ENCODE measurements around the gene RPN2.

DNA sequence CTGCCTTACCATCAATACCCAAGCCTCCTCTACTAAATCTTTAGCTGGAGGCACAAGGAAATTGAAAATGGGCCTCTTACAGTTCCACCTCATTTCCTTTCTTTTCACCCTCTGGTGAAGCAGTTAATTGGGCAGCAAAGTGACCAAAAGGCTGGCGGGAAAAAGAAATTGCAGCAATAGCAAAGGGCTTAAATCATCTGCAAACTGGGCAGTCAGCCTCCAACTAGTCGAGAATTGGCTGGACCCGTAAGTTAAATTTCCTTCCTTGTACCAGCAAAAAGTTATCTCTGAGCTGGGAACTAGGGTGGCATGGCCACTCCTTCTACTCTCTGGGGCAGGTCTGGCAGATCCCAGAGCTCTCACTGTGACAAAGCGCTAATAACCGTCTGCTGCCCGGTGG is 49.0 kb downstream of the RPN2 start:
- no peak for TF ChIP-seq POLR2A (IDR thresholded peaks at IDR 0.05)
- TF ChIP-seq, protein P1, sequence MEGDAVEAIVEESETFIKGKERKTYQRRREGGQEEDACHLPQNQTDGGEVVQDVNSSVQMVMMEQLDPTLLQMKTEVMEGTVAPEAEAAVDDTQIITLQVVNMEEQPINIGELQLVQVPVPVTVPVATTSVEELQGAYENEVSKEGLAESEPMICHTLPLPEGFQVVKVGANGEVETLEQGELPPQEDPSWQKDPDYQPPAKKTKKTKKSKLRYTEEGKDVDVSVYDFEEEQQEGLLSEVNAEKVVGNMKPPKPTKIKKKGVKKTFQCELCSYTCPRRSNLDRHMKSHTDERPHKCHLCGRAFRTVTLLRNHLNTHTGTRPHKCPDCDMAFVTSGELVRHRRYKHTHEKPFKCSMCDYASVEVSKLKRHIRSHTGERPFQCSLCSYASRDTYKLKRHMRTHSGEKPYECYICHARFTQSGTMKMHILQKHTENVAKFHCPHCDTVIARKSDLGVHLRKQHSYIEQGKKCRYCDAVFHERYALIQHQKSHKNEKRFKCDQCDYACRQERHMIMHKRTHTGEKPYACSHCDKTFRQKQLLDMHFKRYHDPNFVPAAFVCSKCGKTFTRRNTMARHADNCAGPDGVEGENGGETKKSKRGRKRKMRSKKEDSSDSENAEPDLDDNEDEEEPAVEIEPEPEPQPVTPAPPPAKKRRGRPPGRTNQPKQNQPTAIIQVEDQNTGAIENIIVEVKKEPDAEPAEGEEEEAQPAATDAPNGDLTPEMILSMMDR (IDR thresholded peaks at IDR 0.05), result no peak

Data from uterus (tissue), 2 donors.